NCI-H1694 (cell line): Measurements from ENCODE around the gene LCP2.
A peak's percentile ranks its signal among the peaks of the same experiment; 100 is the strongest.

Experiments used
- DNase-seq: peaks from one replicate; lab custom pipeline; 2025; lab: John Stamatoyannopoulos, UW

Gene LCP2

DNA sequence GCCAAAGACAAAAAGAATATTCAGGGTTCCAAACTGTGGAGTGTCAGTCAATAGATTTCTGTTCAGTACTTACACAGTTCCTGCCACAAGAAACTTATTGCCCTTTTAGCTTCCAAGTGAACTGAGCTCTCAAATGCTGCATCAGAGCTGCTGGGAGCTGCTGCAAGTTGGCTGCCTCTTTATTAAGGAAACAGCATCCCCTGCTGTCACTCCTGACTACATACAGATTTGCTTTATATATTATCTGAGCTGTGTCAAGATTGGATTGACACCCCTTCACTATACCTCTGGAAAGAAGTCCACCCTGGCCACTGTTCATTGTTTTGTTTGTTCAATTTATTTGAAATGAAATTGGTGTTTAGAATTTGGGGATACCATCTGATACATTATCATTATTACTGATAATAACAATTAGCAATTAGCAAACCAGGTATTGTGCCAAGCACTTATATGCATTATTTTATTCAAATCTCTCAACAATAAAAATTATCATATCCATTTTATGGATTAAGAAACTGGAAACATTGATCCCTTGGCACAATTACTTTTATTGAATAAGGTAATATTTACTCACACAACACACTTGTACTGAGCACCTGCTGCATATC lies 81.2 kb downstream of the LCP2 start:
- DNase-seq, result peak; percentile 63

DNA sequence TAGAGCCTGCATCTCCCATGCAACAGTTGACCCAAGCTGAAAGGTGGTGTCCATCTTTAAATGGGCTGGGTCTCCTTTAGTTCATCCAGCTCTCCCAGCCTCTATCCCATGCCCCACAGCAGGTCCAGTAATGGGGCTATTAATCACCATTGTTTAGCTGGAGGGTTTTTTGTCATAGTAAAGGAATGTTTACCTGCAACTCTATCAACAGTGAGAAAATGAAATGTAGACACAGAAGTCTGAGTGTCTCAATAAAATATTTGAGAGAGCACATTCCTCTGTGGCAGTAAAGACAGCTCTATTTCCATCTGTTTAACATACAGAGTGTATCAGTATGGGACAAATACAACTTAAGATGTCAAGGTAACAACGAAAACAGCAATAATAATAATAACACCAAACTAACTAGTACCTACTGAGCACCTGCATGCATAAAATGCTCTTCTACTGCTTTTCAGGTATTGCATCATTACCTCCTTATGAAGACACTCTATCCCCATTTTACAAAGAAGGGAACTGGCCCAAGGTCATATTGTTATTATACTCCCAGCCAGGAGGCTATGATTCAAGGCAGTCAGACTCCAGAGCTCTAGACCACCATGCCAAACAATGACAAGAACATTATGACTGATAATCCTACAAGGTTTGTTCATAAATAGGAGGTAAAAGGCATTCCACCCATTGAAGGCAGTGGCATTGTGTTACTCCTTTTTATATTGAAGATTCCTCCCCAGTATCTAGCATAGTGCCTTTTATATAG lies 85.8 kb downstream of the LCP2 start:
- DNase-seq, result no peak

GRCh38 chr5:170206958-170207357 lies 90.6 kb downstream of the LCP2 start:
- no peak for DNase-seq

DNA sequence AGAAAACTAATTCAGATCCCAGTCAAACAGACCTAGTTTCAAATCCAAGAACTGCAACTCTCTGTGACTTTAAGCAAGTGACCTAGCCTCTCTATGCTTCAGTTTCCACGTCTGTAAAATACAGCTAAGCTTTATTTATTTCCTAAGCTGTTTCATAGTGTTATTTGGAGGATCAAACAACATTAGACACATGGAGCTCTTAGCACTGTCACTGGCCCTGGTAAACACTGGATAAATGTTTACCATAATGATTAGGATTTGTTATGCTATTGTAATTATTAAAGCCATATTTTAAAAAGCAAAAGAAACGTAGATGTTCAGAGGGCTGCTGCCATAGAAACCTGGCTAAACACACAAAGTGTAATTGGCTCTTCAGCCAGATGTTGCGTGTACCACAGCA lies 91.4 kb downstream of the LCP2 start:
- no peak for DNase-seq

GRCh38 chr5:170204202-170204601 lies 93.4 kb downstream of the LCP2 start:
- no peak for DNase-seq

DNA sequence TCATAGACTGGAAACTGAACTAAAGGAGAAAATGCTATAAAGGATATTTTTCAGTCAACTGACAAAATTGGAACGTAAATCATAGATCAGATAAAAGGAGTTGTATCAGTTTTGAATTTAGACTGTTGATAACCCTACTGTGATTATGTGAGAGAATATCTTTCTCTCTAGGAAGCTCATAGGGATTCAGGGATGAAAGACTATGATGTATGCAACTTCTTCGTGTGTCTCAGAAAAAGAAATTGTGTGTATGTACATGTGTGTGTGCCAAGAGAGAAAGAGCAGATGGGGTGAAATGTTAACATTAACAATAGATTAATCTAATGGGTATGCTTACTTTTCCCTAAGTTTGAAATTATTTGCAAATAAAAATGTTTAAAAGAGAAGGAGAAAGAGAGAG lies 95.5 kb downstream of the LCP2 start:
- DNase-seq, result no peak

- DNase-seq, result no peak
These were observed 96.3 kb downstream of the LCP2 start for GRCh38 chr5:170201311-170201710.

DNA sequence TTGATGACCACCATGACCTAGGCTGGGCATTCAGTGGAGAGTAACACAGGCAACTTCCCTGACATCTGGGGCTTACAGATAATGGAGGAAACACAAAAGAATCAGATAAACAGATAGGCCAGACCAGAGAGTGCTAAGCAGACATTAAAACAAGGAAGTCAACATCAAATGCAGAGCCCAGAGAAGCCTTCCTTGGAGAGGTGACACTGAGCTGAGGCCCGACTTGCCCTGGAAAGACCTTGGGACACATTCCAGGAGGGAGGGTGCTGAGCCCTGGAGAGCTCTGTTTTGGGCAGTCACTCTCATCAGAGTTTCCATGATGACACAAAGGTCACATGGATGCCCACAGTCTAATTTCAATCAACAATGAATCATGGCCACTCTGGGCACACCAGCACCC lies 96.7 kb downstream of the LCP2 start:
- DNase-seq, result no peak
